Medulla oblongata (tissue), 1 donor: Measurements from ENCODE around the gene DOC2A.

ENCODE experiments used
- DNase-seq: peaks from one replicate; pipeline ENCODE4 v3.0.0-alpha.2; 2015; ENCODE audit errors: extremely low spot score

The DOC2A gene

DNA sequence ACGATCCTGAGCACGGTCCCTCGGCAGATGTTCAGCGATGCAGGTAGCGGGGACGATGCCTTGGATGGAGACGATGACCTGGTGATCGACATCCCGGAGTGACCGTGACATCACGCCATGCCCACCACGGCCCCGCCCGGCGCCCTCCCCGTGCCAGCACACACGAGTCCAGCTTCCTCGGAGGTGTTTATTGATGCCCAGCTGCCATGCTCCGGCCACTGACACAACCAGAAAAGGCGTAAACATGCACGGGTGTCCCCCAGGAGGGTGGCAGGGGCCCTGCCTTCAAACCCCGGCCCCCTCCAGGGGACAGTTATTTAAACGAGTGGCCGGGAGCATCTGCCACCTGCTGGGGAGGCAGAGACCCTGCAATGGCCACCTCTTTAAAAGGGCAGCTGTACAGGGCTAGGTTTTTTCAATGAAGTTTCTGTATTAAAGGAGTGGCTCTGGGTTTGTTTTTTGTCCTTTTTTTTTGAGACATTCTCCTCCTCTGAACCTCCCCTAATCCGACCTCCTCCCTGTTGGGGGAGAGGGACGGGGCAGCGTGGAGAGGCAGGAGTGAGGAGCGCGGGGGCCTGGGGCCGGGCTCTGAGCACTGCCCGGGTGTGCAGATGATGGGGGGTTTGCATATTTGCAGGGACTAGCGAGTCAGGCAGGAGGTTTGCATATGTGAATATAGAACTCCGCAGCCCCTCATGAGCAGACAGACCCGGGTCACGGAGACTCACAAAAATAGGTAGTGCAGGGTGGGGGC, 5.3 kb downstream of the DOC2A start:
- DNase-seq, result peak; percentile 16

- no peak for DNase-seq
These were observed 6.0 kb downstream of the DOC2A start for GRCh38 chr16:30004811-30005242.

- no peak for DNase-seq
These were observed 6.4 kb downstream of the DOC2A start for GRCh38 chr16:30004424-30004776.

DNA sequence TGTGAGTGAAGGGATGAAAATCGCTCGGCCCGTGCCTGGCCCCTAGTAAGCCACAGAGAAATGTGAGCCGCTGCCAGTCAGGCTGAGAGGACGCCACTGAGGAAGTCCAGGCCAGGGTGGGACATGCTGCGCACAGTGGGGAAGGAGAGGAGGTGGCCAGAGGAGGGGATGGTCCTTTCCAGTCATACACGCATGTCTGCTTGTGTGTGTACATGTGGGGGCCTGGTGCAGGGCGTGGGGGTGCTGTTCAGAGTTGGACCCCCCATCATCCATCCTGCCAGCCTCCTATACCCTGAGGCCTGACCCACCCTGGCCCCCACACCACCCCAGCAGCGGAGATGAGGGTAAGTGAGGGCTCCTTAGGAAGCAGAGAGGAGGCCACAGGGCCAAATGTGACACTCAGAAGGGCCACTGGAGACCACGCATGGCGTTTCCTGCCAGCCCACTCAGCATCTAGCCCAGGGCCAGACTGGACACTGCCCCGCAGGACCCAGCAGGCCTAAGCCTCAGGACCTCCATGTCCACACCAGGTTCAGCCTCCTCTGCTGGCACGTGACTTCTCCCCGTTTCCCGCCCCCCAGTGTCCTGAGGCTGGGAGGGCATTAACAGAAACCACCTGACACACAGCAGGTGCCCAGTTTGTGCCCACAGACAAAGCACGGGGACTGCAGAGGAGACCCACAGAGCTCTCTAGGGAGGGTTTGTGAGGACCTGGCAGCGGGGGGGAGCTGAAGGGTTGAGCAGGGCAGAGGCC, 7.0 kb downstream of the DOC2A start:
- no peak for DNase-seq

GRCh38 chr16:30002614-30003346, 8.0 kb downstream of the DOC2A start:
- DNase-seq, result no peak

DNA sequence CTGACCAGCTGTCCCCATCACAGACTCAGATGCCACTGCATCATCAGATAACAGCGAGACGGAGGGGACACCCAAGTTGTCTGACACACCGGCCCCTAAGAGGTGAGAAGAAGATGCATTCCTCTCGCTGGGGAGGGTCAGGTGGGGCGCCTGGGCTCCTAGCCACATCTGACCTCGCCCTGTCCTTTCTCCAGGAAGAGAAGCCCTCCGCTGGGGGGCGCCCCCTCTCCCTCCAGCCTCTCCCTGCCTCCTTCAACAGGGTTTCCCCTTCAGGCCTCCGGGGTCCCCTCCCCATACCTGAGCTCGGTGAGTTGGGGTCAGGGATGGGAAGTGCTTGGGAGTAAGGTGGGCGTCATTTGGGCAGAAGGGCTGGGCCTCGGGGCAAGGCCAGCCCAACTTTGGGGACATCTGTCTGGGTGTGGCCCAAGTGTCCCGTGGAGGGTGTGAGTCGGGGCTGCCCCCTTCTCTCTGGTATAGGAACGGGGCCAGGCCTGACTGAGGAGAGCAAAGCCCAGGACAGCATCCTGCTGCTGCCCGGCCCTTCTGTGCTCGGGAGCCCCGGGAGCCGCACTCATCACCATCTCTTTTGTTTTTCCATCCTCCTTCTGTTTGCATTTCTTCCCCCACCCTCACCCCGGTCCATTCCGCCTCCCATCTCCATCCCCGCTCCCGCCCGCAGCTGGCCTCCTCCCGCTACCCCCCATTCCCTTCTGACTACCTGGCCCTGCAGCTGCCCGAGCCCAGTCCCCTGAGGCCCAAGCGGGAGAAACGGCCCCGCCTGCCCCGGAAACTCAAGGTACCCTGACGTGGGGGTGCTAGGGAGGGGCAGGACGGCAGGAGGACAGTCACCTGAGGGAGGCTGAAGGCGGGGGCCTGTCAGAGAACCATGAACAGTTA, 9.8 kb downstream of the DOC2A start:
- no peak for DNase-seq

DNA sequence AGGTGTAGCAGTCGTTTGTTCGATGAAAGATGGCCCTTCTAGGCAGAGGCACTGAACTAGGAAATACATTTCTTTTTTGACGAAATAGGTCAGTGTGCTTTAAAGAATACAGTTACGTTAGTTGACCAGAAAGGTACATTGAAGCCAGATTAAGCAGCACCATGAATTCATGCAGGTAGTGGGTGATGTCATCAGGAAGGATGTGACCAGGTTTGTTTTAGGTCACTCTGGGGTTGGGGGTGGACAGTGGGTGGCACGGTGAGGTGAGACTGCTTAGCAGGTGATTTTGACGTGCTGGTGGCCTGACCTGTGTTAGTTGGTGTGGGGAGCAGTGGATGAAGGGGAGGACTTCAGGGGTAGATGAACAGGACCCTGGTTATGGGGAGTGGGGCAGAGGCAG, 11.2 kb downstream of the DOC2A start:
- no peak for DNase-seq

DNA sequence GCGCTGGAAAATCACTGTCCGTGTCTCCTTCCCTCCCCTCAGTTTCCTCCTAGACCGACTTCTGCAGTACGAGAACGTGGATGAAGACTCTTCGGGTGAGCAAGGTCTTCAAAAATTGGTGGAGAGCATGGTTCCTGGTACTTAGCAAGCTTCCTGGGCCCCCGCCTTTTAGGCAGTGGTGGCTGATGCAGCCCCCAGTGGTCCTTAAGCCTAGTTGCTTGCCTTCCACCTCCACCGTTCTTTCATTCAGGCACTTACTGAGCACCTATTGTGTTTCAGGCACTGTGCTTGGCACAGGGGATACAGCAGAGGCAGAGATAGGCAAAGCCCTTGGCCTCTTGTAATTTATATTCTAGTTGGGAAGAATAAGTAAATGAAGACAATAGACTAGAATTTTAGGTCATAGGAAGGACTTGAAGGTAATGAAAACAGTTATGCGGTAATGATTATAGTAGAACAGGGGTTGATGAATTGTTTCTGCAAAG, 14.0 kb downstream of the DOC2A start:
- DNase-seq, result no peak

GRCh38 chr16:29995911-29996765, 14.7 kb downstream of the DOC2A start, which contains the start of gene INO80E:
Gene INO80E (plus strand): TSS chr16:29996241. CDS start chr16:29996311, 70 bp downstream.
- DNase-seq, result peak; percentile 98

DNA sequence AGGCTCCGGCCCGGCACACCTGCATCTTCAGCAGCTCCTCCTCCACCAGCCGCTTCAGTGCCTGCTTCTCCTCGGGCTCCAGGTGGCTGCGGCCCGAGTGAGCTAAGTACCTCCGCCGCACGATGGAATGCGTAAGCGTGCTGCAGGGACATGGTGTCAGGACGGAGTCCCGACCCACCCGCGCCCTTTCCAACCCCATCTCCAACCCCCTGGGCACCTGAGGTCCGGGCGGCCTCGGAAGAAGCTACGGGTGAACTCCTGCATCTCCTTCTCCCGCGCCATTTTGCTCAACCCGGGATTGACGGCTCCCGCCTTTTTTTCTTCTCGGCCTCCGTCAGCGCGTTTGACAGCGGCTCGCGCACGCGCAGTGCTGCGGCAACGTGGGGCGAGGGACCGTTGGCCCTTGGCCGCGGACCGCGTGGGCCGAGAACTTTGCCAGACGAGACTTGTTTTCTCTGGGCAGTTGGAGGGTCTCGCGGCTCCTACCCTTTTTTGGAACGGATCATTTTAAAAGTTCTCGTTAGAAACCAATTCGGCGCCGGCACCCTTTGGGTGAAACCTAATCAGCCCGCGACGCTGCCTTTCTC, 15.4 kb downstream of the DOC2A start, which contains the start of gene HIRIP3:
Gene HIRIP3, minus strand, starts transcription at position 294 of the 587 bp plus-strand sequence. Its CDS starts 12 bp downstream, at position 282.
- DNase-seq, result peak; percentile 87

GRCh38 chr16:29994600-29995323, 16.1 kb downstream of the DOC2A start:
- DNase-seq, result no peak

DNA sequence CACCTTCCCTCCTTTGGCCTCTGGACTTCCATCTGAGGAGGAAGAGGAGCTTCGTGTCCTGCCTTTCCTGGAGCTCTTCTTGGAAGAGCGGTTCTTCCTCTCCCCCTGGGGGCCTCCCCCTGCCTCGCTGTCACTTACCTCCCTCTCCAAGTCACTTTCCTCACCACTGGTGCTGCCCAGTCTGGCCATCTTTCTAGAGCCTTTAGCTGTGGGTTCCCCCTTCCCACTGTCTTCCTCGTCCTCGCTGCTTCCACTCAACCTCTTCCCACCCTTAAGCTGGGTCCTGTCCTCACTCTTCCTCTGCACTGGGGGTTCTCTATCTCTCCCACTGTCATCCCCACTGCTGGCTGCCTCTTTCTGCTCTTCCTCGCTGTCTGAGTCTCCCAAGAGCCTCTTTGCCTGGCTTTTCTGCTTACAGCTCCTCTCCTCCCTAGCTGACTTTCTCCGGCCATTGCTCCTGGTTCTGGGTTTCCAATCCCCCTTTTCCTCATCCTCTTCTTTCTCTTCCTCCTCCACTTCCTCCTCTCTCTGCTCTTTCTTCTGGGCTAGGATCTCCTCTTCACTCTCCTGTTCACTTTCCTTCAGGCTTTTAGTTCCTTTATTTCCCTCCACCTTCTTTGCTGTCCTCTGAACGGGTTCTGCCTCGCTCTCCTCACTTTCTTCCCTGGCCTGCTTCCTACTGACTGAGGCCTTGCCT, 16.8 kb downstream of the DOC2A start:
- DNase-seq, result no peak

DNA sequence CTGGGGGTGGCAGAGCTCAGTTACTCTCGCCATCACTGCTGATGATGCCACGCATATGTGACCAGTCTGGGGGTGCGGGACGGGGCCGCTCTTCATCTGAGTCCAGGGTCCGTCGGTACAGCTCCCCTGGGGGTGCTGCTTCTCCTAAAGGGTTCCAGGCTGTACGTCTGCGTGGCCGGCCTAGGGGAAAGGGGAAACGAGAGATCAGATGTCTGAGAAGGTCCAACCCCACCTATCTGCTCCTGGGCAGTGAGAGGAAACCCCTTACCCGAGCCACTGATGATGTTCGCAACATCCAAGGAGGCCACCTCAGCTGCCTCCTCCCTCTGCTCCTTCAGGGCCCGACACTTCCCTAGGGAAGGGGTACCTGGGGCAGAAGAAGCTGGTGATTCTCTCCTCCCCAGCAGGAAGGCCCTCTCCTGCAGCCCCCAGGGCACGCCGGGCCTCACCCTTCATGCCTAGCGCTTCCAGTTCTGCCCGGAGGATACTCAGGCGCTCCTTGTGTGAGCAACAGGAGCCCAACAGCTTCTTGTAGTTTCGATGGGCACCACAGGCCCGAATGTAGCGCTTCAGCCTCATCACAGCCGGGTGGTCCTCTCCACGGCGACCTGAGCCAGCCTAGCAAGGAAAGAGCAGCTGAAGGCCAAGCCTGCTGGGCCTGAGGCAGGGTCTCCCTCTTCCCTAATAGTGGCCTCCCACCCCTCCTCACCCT, 17.5 kb downstream of the DOC2A start:
- no peak for DNase-seq

DNA sequence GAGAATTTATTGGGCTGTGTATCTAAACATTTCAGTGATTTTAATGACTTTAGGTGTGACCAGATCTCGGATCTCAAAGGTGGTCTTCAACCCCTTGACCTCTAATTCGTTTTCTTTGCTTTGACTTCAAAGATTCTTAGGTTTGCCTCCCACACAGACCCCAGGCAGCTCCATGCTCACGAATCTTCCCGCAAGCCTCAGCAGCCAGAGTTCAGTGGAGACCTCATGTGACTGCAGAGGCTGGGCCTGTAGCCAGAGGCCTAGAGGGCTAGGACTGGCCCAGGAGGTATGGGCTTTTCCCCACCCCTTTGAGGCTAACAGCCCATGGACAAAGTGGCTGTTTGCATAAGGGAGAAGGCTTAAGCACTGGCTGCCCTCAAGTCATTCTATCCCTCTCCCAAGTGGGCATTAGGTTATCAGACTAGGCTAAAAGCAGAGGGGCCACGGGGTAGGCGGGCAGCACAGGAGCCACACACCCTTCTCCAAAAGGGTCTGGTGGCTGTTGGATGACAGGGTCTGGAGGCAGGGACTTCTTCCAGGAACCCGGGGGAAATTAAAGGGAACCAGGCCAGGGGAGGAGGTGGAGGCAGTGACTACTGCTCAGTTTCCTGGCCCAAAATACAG, 18.4 kb downstream of the DOC2A start:
- no peak for DNase-seq

DNA sequence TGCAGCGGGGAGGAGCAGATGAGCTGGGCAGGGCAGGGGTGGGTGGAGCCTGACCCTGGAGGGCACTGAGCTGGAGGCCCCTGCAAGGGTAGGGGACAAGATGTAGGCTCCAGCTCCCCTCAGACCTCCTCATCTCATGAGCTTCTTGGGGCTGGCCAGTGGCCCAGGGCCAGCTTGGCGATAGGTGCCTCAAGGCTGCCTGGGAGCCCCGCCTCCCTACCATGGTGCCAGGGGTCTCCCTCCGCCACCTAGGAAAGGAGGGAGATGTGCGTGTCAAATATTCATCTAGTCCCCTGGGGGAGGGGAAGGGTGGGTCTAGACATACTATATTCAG, 19.3 kb downstream of the DOC2A start:
- DNase-seq, result no peak

DNA sequence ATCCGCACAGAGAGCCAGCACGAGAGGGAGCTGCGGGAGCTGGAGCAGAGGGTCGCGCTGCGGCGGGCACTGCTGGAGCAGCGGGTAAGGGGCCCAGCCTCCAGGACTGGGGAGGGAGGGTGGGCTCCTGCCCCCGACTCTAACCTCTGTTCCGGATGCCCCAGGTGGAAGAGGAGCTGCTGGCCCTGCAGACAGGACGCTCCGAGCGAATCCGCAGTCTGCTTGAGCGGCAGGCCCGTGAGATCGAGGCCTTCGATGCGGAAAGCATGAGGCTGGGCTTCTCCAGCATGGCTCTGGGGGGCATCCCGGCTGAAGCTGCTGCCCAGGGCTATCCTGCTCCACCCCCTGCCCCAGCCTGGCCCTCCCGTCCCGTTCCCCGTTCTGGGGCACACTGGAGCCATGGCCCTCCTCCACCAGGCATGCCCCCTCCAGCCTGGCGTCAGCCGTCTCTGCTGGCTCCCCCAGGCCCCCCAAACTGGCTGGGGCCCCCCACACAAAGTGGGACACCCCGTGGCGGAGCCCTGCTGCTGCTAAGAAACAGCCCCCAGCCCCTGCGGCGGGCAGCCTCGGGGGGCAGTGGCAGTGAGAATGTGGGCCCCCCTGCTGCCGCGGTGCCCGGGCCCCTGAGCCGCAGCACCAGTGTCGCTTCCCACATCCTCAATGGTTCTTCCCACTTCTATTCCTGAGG, 19.8 kb downstream of the DOC2A start:
- DNase-seq, result no peak

GRCh38 chr16:29990034-29990433, 20.8 kb downstream of the DOC2A start:
- DNase-seq, result no peak
